A673 (cell line): ENCODE data around the gene SLC6A6. TPM values are rescaled to one million over a fixed set of nuclear protein-coding genes. Genes with fewer than 3 reads are reported as not detected.

Experiments
- BruUV-seq: library from RNA; stranded (reverse); fragments of 400-500 nt; replicated peaks from 2 replicates; lab custom pipeline; 2021; lab: Mats Ljungman, UMichigan
- CTCF ChIA-PET: fragments of 300-600 bp; sonication (Branson Sonifier 250); formaldehyde crosslinking; loops from one replicate; lab custom pipeline; 2022; ENCODE audit warnings: antibody characterized with exemption; lab: Charles Lee
- POLR2A ChIA-PET: fragments of 300-600 bp; sonication (Branson Sonifier 250); formaldehyde crosslinking; loops from one replicate; lab custom pipeline; 2022; ENCODE audit warnings: antibody characterized with exemption; ENCODE audit not compliant: low non-redundant PET; lab: Charles Lee
- DNase-seq: peaks from one replicate; pipeline ENCODE4 v3.0.0-alpha.2; 2015; ENCODE audit warnings: low spot score
- H3K27ac ChIP-seq: fragments of 200-600 bp; sonication (generic); 2 replicates; pipeline ENCODE4 v1.5.1; 2016; ENCODE audit warnings: mixed run types, low read depth, mild to moderate bottlenecking, mixed read lengths, antibody characterized with exemption, low read length; ENCODE audit not compliant: poor library complexity, severe bottlenecking
- H3K27me3 ChIP-seq: fragments of 200-600 bp; sonication (generic); replicated peaks from 2 replicates; pipeline ENCODE4 v1.6.1; 2017; ENCODE audit warnings: mixed run types, low read depth, mild to moderate bottlenecking, mixed read lengths, antibody characterized with exemption, low read length; ENCODE audit not compliant: insufficient read depth, poor library complexity
- H3K36me3 ChIP-seq: fragments of 200-600 bp; sonication (generic); 2 replicates; pipeline ENCODE4 v1.6.1; 2016; ENCODE audit warnings: mixed run types, mild to moderate bottlenecking, mixed read lengths, antibody characterized with exemption, low read length; ENCODE audit not compliant: insufficient read depth, poor library complexity, severe bottlenecking
- H3K4me1 ChIP-seq: fragments of 200-600 bp; sonication (generic); 2 replicates; pipeline ENCODE4 v1.6.1; 2017; ENCODE audit warnings: mixed run types, mild to moderate bottlenecking, mixed read lengths, antibody characterized with exemption, low read length; ENCODE audit not compliant: insufficient read depth, poor library complexity, severe bottlenecking
- H3K4me3 ChIP-seq: fragments of 200-600 bp; sonication (generic); 2 replicates; pipeline ENCODE4 v1.5.1; 2016; ENCODE audit warnings: low read depth, mixed run types, mild to moderate bottlenecking, mixed read lengths, low read length; ENCODE audit not compliant: poor library complexity, severe bottlenecking
- H3K9me3 ChIP-seq: fragments of 200-600 bp; sonication (generic); 2 replicates; pipeline ENCODE4 v1.6.1; 2016; ENCODE audit warnings: mixed run types, low read depth, mild to moderate bottlenecking, mixed read lengths, antibody characterized with exemption, low read length; ENCODE audit not compliant: poor library complexity, severe bottlenecking
- EZH2 ChIP-seq: fragments of 200-600 bp; sonication (generic); IDR thresholded peaks from 2 replicates; pipeline ENCODE4 v1.6.1; 2017; ENCODE audit warnings: borderline replicate concordance, low read depth, mild to moderate bottlenecking, mixed read lengths, antibody characterized with exemption, low read length; ENCODE audit not compliant: poor library complexity, severe bottlenecking
- intact Hi-C: fragments of 100-400 bp; cut with micrococcal nuclease; formaldehyde crosslinking; loops from one replicate; pipeline ENCODE4 v1.10.0; 2022; ENCODE audit not compliant: unreplicated experiment
- total RNA-seq: library from RNA; stranded (reverse); gene quantifications from 2 replicates; pipeline ENCODE4 v1.2.3, GENCODE V29; 2021
- TF ChIP-seq, protein P1 (sequence below): fragments of 300-800, 200-600 bp; sonication (generic); conservative IDR thresholded peaks from 2 replicates; pipeline ENCODE4 v1.5.1; 2017; ENCODE audit warnings: low read depth, mild to moderate bottlenecking, antibody characterized with exemption, low read length, moderate library complexity, mixed read lengths

The SLC6A6 gene
- total RNA-seq, 1 experiment from 2014 or later: 55.1 TPM

DNA sequence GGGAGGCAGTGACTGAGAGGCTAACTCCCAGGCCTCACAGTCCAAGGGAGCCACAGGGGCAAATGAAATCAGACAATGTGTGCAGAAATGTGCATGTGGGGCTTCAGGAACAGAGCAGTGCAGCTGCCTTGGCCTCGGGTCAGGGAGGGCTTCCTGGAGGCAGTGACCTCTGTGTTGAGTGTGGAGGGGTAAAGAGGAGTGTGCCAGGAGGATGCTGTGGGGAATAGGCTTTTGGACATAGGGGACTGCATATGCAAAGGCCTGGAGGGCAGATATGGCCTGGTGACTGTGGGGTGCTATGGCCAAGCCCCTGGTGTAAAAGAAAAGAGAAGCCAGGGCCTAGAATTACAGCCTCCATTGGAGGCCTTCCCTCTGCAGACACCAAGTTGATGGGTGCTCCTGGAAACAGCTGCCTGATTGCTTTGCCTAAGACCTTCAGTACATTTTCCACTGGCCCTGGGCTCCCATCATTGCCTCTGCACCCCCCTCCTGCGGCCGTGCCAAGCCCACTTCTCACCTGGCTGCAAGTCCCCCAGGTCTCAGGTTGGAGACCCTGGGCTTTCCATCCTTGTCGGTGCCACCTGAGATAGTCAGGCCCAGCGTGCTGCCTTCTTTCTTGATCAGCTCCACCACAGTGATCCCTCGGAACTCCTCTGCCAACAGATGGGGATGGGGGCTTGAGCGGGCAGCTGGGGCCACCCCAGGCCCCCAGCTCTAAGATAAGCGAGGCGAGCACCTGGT is 122.7 kb downstream of the SLC6A6 start:
- Histone ChIP-seq H3K27ac (no peak overlapping the region), H3K4me3 (no peak overlapping the region), H3K36me3 (no peaks in the 10 kb centered on the region), H3K9me3 (no peaks in the 10 kb centered on the region), H3K27me3 (no peaks in the 10 kb centered on the region), H3K4me1 (no peaks in the 10 kb centered on the region)
- no TSS peak for BruUV-seq
- no peak for DNase-seq
- intact Hi-C loops: no loop called here
- no peak for TF ChIP-seq EZH2
- TF ChIP-seq, protein P1, sequence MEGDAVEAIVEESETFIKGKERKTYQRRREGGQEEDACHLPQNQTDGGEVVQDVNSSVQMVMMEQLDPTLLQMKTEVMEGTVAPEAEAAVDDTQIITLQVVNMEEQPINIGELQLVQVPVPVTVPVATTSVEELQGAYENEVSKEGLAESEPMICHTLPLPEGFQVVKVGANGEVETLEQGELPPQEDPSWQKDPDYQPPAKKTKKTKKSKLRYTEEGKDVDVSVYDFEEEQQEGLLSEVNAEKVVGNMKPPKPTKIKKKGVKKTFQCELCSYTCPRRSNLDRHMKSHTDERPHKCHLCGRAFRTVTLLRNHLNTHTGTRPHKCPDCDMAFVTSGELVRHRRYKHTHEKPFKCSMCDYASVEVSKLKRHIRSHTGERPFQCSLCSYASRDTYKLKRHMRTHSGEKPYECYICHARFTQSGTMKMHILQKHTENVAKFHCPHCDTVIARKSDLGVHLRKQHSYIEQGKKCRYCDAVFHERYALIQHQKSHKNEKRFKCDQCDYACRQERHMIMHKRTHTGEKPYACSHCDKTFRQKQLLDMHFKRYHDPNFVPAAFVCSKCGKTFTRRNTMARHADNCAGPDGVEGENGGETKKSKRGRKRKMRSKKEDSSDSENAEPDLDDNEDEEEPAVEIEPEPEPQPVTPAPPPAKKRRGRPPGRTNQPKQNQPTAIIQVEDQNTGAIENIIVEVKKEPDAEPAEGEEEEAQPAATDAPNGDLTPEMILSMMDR: no peak
- POLR2A ChIA-PET: no interaction called here
- CTCF ChIA-PET: interaction anchor here (0.6 kb wide), 1 partner anchor 25 kb away, joined by 3 read pairs; no protein-coding TSS in a partner anchor

- Histone ChIP-seq H3K4me3 (no peak overlapping the region), H3K27ac (no peak overlapping the region)
- no TSS peak for BruUV-seq
Observed at GRCh38 chr3:14525685-14526631, 123.6 kb downstream of the SLC6A6 start.

DNA sequence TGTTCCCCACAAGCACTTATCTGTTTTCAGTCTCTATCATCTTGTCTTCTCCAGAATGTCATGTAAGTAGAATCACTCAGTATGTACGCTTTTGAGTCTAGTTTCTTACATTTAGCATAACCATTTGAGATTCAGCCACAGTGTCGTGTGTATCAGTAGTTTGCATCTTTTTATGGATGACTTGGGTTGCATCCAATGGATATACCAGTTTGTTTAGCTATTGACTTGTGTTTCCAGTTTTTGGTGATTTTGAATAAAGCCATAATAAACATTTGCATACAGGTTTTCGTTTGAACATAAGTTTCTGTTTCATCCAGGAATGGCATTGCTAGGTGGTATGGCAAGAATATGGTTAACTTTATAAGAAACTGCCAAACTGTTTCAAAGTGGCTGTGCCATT is 125.7 kb downstream of the SLC6A6 start:
- intact Hi-C loops: no loop called here
- Histone ChIP-seq H3K36me3 (no peaks in the 10 kb centered on the region), H3K9me3 (no peaks in the 10 kb centered on the region), H3K27me3 (no peaks in the 10 kb centered on the region), H3K4me1 (peaks cover 10% of the 10 kb centered on the region), H3K27ac (no peak overlapping the region), H3K4me3 (no peak overlapping the region)
- TF ChIP-seq, protein P1: no peak
- TF ChIP-seq EZH2: no peak
- no peak for DNase-seq
- ChIA-PET CTCF (no interaction called here), POLR2A (no interaction called here)
- no TSS peak for BruUV-seq

More at GRCh38 chr3:14525685-14526631, 123.6 kb downstream of the SLC6A6 start:
- DNase-seq: no peak
- Histone ChIP-seq H3K27me3 (no peaks in the 10 kb centered on the region), H3K9me3 (no peaks in the 10 kb centered on the region), H3K36me3 (no peaks in the 10 kb centered on the region), H3K4me1 (no peaks in the 10 kb centered on the region)
- ChIA-PET CTCF (interaction anchor here (0.6 kb wide), 1 partner anchor 24 kb away, joined by 3 read pairs; no protein-coding TSS in a partner anchor), POLR2A (no interaction called here)
- TF ChIP-seq, protein P1: no peak
- TF ChIP-seq EZH2: no peak
- intact Hi-C loops: no loop called here
